Endothelial cell (in vitro differentiated cells): ENCODE results near the gene XRCC6. TPM values are rescaled to one million over a fixed set of nuclear protein-coding genes. Genes with fewer than 3 reads are reported as not detected.
"Not testable (repeated sequence)": the region's sequence is repeated elsewhere in the genome, so short reads cannot be mapped to it uniquely, and the experiment has no call there.

Experiments used
- DNase-seq: peaks from one replicate; pipeline ENCODE4 v3.0.0; 2021; ENCODE audit warnings: low spot score
- H3K27ac Mint-ChIP-seq: one replicate; pipeline ENCODE4 v1.8.0; 2021; ENCODE audit warnings: mixed read lengths, inconsistent platforms; ENCODE audit not compliant: unreplicated experiment
- H3K27me3 Mint-ChIP-seq: one replicate; pipeline ENCODE4 v1.8.0; 2021; ENCODE audit warnings: mild to moderate bottlenecking, moderate library complexity, mixed read lengths, inconsistent platforms; ENCODE audit not compliant: unreplicated experiment
- H3K36me3 Mint-ChIP-seq: one replicate; pipeline ENCODE4 v1.8.0; 2021; ENCODE audit warnings: mild to moderate bottlenecking, low read depth, mixed read lengths, inconsistent platforms; ENCODE audit not compliant: unreplicated experiment
- H3K4me1 Mint-ChIP-seq: one replicate; pipeline ENCODE4 v1.8.0; 2021; ENCODE audit warnings: mild to moderate bottlenecking, mixed read lengths, inconsistent platforms; ENCODE audit not compliant: unreplicated experiment
- H3K4me3 Mint-ChIP-seq: one replicate; pipeline ENCODE4 v1.8.0; 2021; ENCODE audit warnings: mild to moderate bottlenecking, mixed read lengths, inconsistent platforms; ENCODE audit not compliant: unreplicated experiment
- H3K9me3 Mint-ChIP-seq: one replicate; pipeline ENCODE4 v1.8.0; 2021; ENCODE audit warnings: mixed read lengths, inconsistent platforms; ENCODE audit not compliant: unreplicated experiment
- CTCF ChIP-seq: fragments of 200-600 bp; sonication (generic); IDR thresholded peaks from one replicate; pipeline ENCODE4 v1.5.0; 2021; ENCODE audit warnings: antibody characterized with exemption; ENCODE audit not compliant: unreplicated experiment
- total RNA-seq: library from RNA; stranded (reverse); fragmentation: NEBNext Ultra II Directional; extraction: Animal tissue kit (Norgen Biotek cat#: 25700); gene quantifications from one replicate; pipeline ENCODE4 v1.2.1, GENCODE V29; 2021; ENCODE audit not compliant: unreplicated experiment

XRCC6 gene
- total RNA-seq, 1 donor from 2014 or later: 211 TPM

- Mint-ChIP-seq H3K4me3 (no peak overlapping the region), H3K4me1 (peaks cover 8% of the 10 kb centered on the region), H3K9me3 (no peaks in the 10 kb centered on the region), H3K27ac (no peak overlapping the region), H3K36me3 (peaks cover 29% of the 10 kb centered on the region), H3K27me3 (no peaks in the 10 kb centered on the region)
- no peak for TF ChIP-seq CTCF
- no peak for DNase-seq
These were observed 43.4 kb downstream of the XRCC6 start for GRCh38 chr22:41664490-41664889.

- peaks cover 26% of the 10 kb centered on the region for H3K36me3 Mint-ChIP-seq
- H3K4me1 Mint-ChIP-seq: peaks cover 10% of the 10 kb centered on the region
- H3K4me3 Mint-ChIP-seq: no peak overlapping the region
- H3K9me3 Mint-ChIP-seq: no peaks in the 10 kb centered on the region
- no peak overlapping the region for H3K27ac Mint-ChIP-seq
- TF ChIP-seq CTCF: no peak
- no peaks in the 10 kb centered on the region for H3K27me3 Mint-ChIP-seq
- DNase-seq: no peak
These were observed 43.9 kb downstream of the XRCC6 start for GRCh38 chr22:41664951-41665350.

GRCh38 chr22:41668971-41669911, 48.1 kb downstream of the XRCC6 start:
- peaks cover 2% of the 10 kb centered on the region for H3K36me3 Mint-ChIP-seq
- H3K4me3 Mint-ChIP-seq: peak overlapping the region; percentile 4
- H3K27ac Mint-ChIP-seq: peak overlapping the region; percentile 48
- H3K4me1 Mint-ChIP-seq: peaks cover 10% of the 10 kb centered on the region
- no peaks in the 10 kb centered on the region for H3K9me3 Mint-ChIP-seq
- no peaks in the 10 kb centered on the region for H3K27me3 Mint-ChIP-seq
- TF ChIP-seq CTCF: no peak
- no peak for DNase-seq

GRCh38 chr22:41672096-41672495, 51.0 kb downstream of the XRCC6 start:
- not testable (repeated sequence) for H3K27me3 Mint-ChIP-seq, H3K27ac Mint-ChIP-seq, DNase-seq, H3K4me3 Mint-ChIP-seq, H3K9me3 Mint-ChIP-seq
- Mint-ChIP-seq H3K4me1 (peaks cover 10% of the 10 kb centered on the region), H3K36me3 (peaks cover 11% of the 10 kb centered on the region)

- Mint-ChIP-seq H3K4me3 (no peak overlapping the region), H3K9me3 (no peaks in the 10 kb centered on the region), H3K4me1 (peaks cover 5% of the 10 kb centered on the region), H3K36me3 (peaks cover 15% of the 10 kb centered on the region), H3K27me3 (peaks cover 3% of the 10 kb centered on the region), H3K27ac (no peak overlapping the region)
- no peak for DNase-seq
- no peak for TF ChIP-seq CTCF
These were observed 51.9 kb downstream of the XRCC6 start for GRCh38 chr22:41672780-41673509.
